ENCODE data around the gene TMEM270. TPM values are rescaled to one million over a fixed set of nuclear protein-coding genes. Genes with fewer than 3 reads are reported as not detected.

The TMEM270 gene
- total RNA-seq, 1 experiment from 2014 or later: not detected

GRCh38 chr7:73907554-73908122, 46.7 kb downstream of the TMEM270 start:
- Histone ChIP-seq H3K9me3 (no peaks in the 10 kb centered on the region), H3K27me3 (no peaks in the 10 kb centered on the region), H3K4me3 (no peak overlapping the region), H3K36me3 (no peaks in the 10 kb centered on the region)
- no peak for DNase-seq

DNA sequence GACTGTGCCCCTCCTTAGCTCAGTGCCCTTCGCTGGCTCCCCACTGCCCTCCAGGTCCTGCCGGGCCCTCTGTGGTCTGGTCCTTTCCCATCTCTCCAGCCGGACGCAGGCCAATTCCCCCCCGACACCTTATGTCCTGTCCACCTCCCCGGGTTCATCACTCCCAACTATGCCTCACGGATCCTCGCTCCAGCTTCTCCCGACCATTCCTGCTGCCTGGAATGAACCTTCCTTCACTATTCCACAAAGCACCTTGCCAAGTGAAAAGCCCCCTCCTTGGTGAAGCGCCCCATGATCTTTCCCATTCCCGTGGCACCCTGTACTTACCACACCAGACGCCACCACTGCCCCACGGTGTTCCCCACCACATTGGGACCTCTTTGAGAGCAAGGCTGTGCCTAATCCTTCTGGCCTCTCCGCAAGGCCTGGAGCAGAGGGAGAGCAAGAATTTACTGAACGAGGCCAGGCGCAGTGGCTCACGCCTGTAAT, 47.2 kb downstream of the TMEM270 start:
- DNase-seq: no peak
- H3K4me3 ChIP-seq: no peak overlapping the region

DNA sequence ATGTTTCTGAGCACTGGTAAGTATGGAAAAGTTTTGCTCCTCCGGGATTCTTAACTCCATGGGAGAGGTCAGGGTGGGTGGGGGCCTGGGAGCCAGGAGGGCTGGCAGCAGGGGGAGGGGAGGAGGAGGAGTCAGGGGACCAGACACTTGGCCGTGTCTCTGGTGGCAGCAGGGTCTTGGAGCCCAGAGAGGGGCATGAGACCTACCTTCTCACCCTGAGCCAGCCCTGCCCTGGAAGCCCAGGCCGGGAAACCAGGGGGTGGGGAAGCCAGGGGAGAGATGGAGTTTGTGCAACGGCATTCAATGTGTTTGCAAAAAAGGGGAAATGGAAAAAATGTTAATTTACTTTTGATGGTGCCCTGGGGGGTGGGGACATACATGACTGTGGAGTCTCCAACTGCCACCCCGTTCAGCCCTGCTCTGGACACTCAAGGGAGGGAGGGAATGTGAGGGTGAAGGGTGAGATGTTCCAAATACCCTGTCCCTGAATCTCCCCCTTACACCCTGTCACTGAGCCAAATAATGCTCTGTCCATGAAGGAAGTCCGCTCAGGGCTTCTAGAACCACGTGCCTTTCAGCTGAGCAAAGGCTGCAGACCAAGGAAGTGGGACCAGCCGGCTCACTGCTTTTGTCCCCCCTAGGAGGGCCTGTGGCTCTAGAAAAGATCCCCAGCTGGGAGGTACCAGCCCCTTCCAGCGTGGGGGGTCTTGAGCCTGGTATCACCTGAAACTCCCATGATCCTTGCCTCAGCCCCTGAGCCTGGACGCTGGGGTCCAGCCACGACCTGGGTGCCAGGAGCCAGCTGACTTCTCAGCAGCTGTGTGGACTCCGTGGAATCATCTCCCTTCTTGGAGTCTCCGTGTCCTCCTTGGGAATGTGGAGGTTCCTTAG, 48.3 kb downstream of the TMEM270 start:
- H3K27me3 ChIP-seq: no peaks in the 10 kb centered on the region
- no peak for DNase-seq
- H3K9me3 ChIP-seq: no peaks in the 10 kb centered on the region
- H3K36me3 ChIP-seq: no peaks in the 10 kb centered on the region
- no peak overlapping the region for H3K4me3 ChIP-seq

More for the DNA sequence above, 47.2 kb downstream of the TMEM270 start:
- Histone ChIP-seq H3K36me3 (no peaks in the 10 kb centered on the region), H3K9me3 (no peaks in the 10 kb centered on the region), H3K27me3 (no peaks in the 10 kb centered on the region)

DNA sequence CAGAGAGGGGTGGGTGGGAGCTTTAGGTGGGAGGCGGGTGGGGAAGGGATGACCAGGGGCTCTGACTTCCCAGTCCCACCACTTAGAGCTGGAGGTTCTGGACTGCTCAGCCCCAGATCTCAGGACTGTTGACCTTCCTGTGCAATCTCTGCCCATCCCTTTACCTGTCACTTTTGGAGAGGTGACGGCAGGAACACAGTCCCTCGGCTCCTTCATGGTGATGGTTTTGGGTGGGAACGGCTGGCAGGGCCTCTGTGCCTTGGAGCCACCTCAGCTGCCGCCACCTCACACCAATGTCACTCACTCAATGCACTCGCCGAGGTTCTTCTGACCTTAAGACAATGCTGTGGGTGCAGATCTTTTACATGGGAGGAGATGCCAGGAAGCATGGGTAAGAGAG, 49.0 kb downstream of the TMEM270 start:
- H3K27me3 ChIP-seq: no peaks in the 10 kb centered on the region
- H3K36me3 ChIP-seq: no peaks in the 10 kb centered on the region
- DNase-seq: no peak

GRCh38 chr7:73912223-73912622, 51.3 kb downstream of the TMEM270 start:
- H3K27me3 ChIP-seq: no peaks in the 10 kb centered on the region
- H3K4me3 ChIP-seq: no peak overlapping the region
- H3K9me3 ChIP-seq: no peaks in the 10 kb centered on the region
- DNase-seq: no peak
- no peaks in the 10 kb centered on the region for H3K36me3 ChIP-seq

More for the DNA sequence above, 49.0 kb downstream of the TMEM270 start:
- Histone ChIP-seq H3K4me3 (no peak overlapping the region), H3K9me3 (no peaks in the 10 kb centered on the region)

Other genes with a start within 250 kb of the TMEM270 start
- gene MLXIPL, start 236.6 kb upstream of the TMEM270 start, total RNA-seq (2014; rRNA removed; shearing (Covaris generic); ENCODE audit: low replicate concordance): not detected in 2 replicates
- gene VPS37D, start 193.3 kb upstream of the TMEM270 start, total RNA-seq (2014; rRNA removed; shearing (Covaris generic); ENCODE audit: low replicate concordance): 1.4 and 2.6 TPM in 2 replicates
- gene DNAJC30, start 177.7 kb upstream of the TMEM270 start, total RNA-seq (2014; rRNA removed; shearing (Covaris generic); ENCODE audit: low replicate concordance): 5.6 and 6.8 TPM in 2 replicates
- gene BUD23, start 177.6 kb upstream of the TMEM270 start, total RNA-seq (2014; rRNA removed; shearing (Covaris generic); ENCODE audit: low replicate concordance): 88.8 and 104 TPM in 2 replicates
- gene STX1A, start 141.5 kb upstream of the TMEM270 start, total RNA-seq (2014; rRNA removed; shearing (Covaris generic); ENCODE audit: low replicate concordance): 3.8 and 7.8 TPM in 2 replicates
- gene ABHD11, start 122.4 kb upstream of the TMEM270 start, total RNA-seq (2014; rRNA removed; shearing (Covaris generic); ENCODE audit: low replicate concordance): 5.0 and 16.7 TPM in 2 replicates
- gene CLDN3, start 90.9 kb upstream of the TMEM270 start, total RNA-seq (2014; rRNA removed; shearing (Covaris generic); ENCODE audit: low replicate concordance): not detected in 2 replicates
- not detected in 2 replicates for gene CLDN4, start 30.2 kb upstream of the TMEM270 start, total RNA-seq (2014; rRNA removed; shearing (Covaris generic); ENCODE audit: low replicate concordance)
- gene METTL27, start 18.6 kb upstream of the TMEM270 start, total RNA-seq (2014; rRNA removed; shearing (Covaris generic); ENCODE audit: low replicate concordance): not detected in 2 replicates
- gene ELN, start 167.0 kb downstream of the TMEM270 start, total RNA-seq (2014; rRNA removed; shearing (Covaris generic); ENCODE audit: low replicate concordance): not detected in 2 replicates
- gene LIMK1, start 222.6 kb downstream of the TMEM270 start, total RNA-seq (2014; rRNA removed; shearing (Covaris generic); ENCODE audit: low replicate concordance): 13.2 and 26.9 TPM in 2 replicates